ENCODE data around the gene GLRX3. TPM values are rescaled to one million over a fixed set of nuclear protein-coding genes. Genes with fewer than 3 reads are reported as not detected.

GLRX3 gene
- total and polyA plus RNA-seq, 2 experiments from 2014 or later = 71.3 to 168 TPM

- peaks cover 9% of the 10 kb centered on the region for H3K4me1 ChIP-seq (ENCODE audit: low read depth)
- no peaks in the 10 kb centered on the region for H3K27me3 ChIP-seq
- H3K9me3 ChIP-seq (ENCODE audit: low read depth) = no peaks in the 10 kb centered on the region
- no peak for TF ChIP-seq CTCF (IDR thresholded peaks at IDR 0.05; ENCODE audit: low read depth, low read length)
- DNase-seq (ENCODE audit: low read depth in 1 of 2, low spot score in 1 of 2) = peak; percentile 35 to 46
- H3K4me3 ChIP-seq = peak overlapping the region; percentile 100
- no peaks in the 10 kb centered on the region for H3K36me3 ChIP-seq
- H3K27ac ChIP-seq = peak overlapping the region; percentile 94
These were observed 878 bp downstream of the GLRX3 start for GRCh38 chr10:130137090-130137448.

GRCh38 chr10:130137659-130138478, 1.7 kb downstream of the GLRX3 start:
- peaks cover 9% of the 10 kb centered on the region for H3K4me1 ChIP-seq (ENCODE audit: low read depth)
- H3K36me3 ChIP-seq = no peaks in the 10 kb centered on the region
- no peaks in the 10 kb centered on the region for H3K27me3 ChIP-seq
- DNase-seq (ENCODE audit: low read depth in 1 of 2, low spot score in 1 of 2) = no peak
- TF ChIP-seq CTCF (IDR thresholded peaks at IDR 0.05; ENCODE audit: low read depth, low read length) = no peak
- peak overlapping the region; percentile 100 for H3K4me3 ChIP-seq
- peak overlapping the region; percentile 94 for H3K27ac ChIP-seq
- H3K9me3 ChIP-seq (ENCODE audit: low read depth) = no peaks in the 10 kb centered on the region

GRCh38 chr10:130138479-130138866, 2.3 kb downstream of the GLRX3 start:
- Histone ChIP-seq H3K4me3 (no peak overlapping the region), H3K27ac (no peak overlapping the region), H3K9me3 (ENCODE audit: low read depth) (no peaks in the 10 kb centered on the region), H3K27me3 (no peaks in the 10 kb centered on the region), H3K4me1 (ENCODE audit: low read depth) (peaks cover 9% of the 10 kb centered on the region), H3K36me3 (no peaks in the 10 kb centered on the region)
- peak in 1 of 2 donors; percentile 21 for DNase-seq (ENCODE audit: low read depth in 1 of 2, low spot score in 1 of 2)
- TF ChIP-seq CTCF (IDR thresholded peaks at IDR 0.05; ENCODE audit: low read depth, low read length) = no peak

- no peak for TF ChIP-seq CTCF (IDR thresholded peaks at IDR 0.05; ENCODE audit: low read depth, low read length)
These were observed 4.2 kb downstream of the GLRX3 start for GRCh38 chr10:130140425-130140824.

GRCh38 chr10:130141038-130141437, 4.8 kb downstream of the GLRX3 start:
- H3K4me3 ChIP-seq = no peak overlapping the region
- no peak for TF ChIP-seq CTCF (IDR thresholded peaks at IDR 0.05; ENCODE audit: low read depth, low read length)
- DNase-seq (ENCODE audit: low read depth in 1 of 2, low spot score in 1 of 2) = no peak
- peaks cover 8% of the 10 kb centered on the region for H3K36me3 ChIP-seq
- H3K27ac ChIP-seq = no peak overlapping the region
- no peaks in the 10 kb centered on the region for H3K27me3 ChIP-seq
- H3K4me1 ChIP-seq (ENCODE audit: low read depth) = peaks cover 9% of the 10 kb centered on the region
- H3K9me3 ChIP-seq (ENCODE audit: low read depth) = no peaks in the 10 kb centered on the region

More at GRCh38 chr10:130140425-130140824, 4.2 kb downstream of the GLRX3 start:
- no peaks in the 10 kb centered on the region for H3K9me3 ChIP-seq (ENCODE audit: low read depth)
- H3K27ac ChIP-seq = no peak overlapping the region
- peaks cover 9% of the 10 kb centered on the region for H3K4me1 ChIP-seq (ENCODE audit: low read depth)
- no peaks in the 10 kb centered on the region for H3K27me3 ChIP-seq
- H3K36me3 ChIP-seq = peaks cover 3% of the 10 kb centered on the region
- no peak overlapping the region for H3K4me3 ChIP-seq
- no peak for DNase-seq (ENCODE audit: low read depth in 1 of 2, low spot score in 1 of 2)
